Panc1 (cell line): ENCODE results near the gene SEC14L2. TPM values are rescaled to one million over a fixed set of nuclear protein-coding genes. Genes with fewer than 3 reads are reported as not detected.

Experiments
- ATAC-seq: fragments of 200-7000 bp; cut with Tn5 transposase; 2 replicates; pipeline ENCODE4 v1.9.1; 2020; ENCODE audit warnings: mild to moderate bottlenecking, moderate library complexity
- BruUV-seq: library from RNA; stranded (reverse); fragments of 400-500 nt; replicated peaks from 2 replicates; lab custom pipeline; 2021; lab: Mats Ljungman, UMichigan
- CTCF ChIA-PET: fragments of 300-600 bp; sonication (Branson Sonifier 250); formaldehyde crosslinking; loops from one replicate; lab custom pipeline; 2022; ENCODE audit warnings: antibody characterized with exemption; lab: Charles Lee
- POLR2A ChIA-PET: fragments of 300-600 bp; sonication (Branson Sonifier 250); formaldehyde crosslinking; loops from one replicate; lab custom pipeline; 2022; ENCODE audit warnings: antibody characterized with exemption; lab: Charles Lee
- DNase-seq: peaks from one replicate; pipeline ENCODE4 v3.0.0-alpha.2; 2010; ENCODE audit warnings: low read depth, low spot score
- H3K27ac ChIP-seq: 2 replicates; pipeline ENCODE4 v1.5.1; 2011; ENCODE audit warnings: mild to moderate bottlenecking, low read length, inconsistent platforms
- H3K27me3 ChIP-seq: fragments of 200-500 bp; sonication (Bioruptor generic); 2 replicates; pipeline ENCODE4 v1.6.0; 2014; ENCODE audit warnings: low read length, inconsistent platforms; ENCODE audit not compliant: control insufficient read depth, insufficient read depth
- H3K36me3 ChIP-seq: fragments of 200-500 bp; sonication (Bioruptor generic); 2 replicates; pipeline ENCODE4 v1.5.1; 2014; ENCODE audit warnings: inconsistent platforms, mild to moderate bottlenecking, low read length, moderate library complexity; ENCODE audit not compliant: control insufficient read depth, insufficient read depth
- H3K4me1 ChIP-seq: 2 replicates; pipeline ENCODE4 v1.5.1; 2011; ENCODE audit warnings: inconsistent platforms, mild to moderate bottlenecking, low read length, moderate library complexity; ENCODE audit not compliant: control insufficient read depth, insufficient read depth
- H3K4me3 ChIP-seq, 2 experiments: 2 replicates each; pipeline ENCODE4 v1.5.1; 2011 to 2012; ENCODE audit warnings: low read depth in 2 of 2, low read length in 2 of 2, mild to moderate bottlenecking in 2 of 2, inconsistent platforms in 1 of 2, moderate library complexity in 1 of 2
- H3K9me3 ChIP-seq: fragments of 200-500 bp; sonication (Bioruptor generic); 2 replicates; pipeline ENCODE4 v1.5.1; 2014; ENCODE audit warnings: low read depth, mild to moderate bottlenecking, inconsistent platforms, low read length, moderate library complexity; ENCODE audit not compliant: control insufficient read depth, insufficient read depth
- POLR2AphosphoS5 ChIP-seq: IDR thresholded peaks from 2 replicates; pipeline ENCODE4 v1.6.1; 2012; ENCODE audit warnings: mild to moderate bottlenecking, low read depth, low read length, moderate library complexity
- REST ChIP-seq, 2 experiments: IDR thresholded peaks; 2 replicates each; pipeline ENCODE4 v1.6.1; 2011 to 2012; ENCODE audit warnings: low read depth in 2 of 2, control low read depth in 1 of 2, low read length in 1 of 2, mild to moderate bottlenecking in 1 of 2, moderate library complexity in 1 of 2; ENCODE audit not compliant: insufficient read depth in 1 of 2
- SIN3A ChIP-seq: IDR thresholded peaks from 2 replicates; pipeline ENCODE4 v1.6.1; 2012; ENCODE audit warnings: low read depth, mild to moderate bottlenecking, low read length, moderate library complexity, borderline replicate concordance; ENCODE audit not compliant: insufficient read depth
- TCF7L2 ChIP-seq: IDR thresholded peaks from 2 replicates; pipeline ENCODE4 v1.6.1; 2011; ENCODE audit warnings: mild to moderate bottlenecking, low read depth, low read length, inconsistent platforms
- in situ Hi-C: cut with HindIII; loops from 2 replicates; pipeline ENCODE4 v1.10.0; 2016; ENCODE audit warnings: low sequenced_read_pairs, low pct_unique_long_range_greater_than_20kb
- intact Hi-C: fragments of 100-400 bp; cut with micrococcal nuclease; formaldehyde crosslinking; loops from one replicate; pipeline ENCODE4 v1.10.0; 2022; ENCODE audit not compliant: unreplicated experiment
- total RNA-seq: library from RNA; stranded (reverse); gene quantifications from one replicate; pipeline ENCODE4 v1.2.1, GENCODE V29; 2021; ENCODE audit not compliant: unreplicated experiment
- TF ChIP-seq, protein P1 (sequence below): fragments of 450-650 bp; IDR thresholded peaks from 2 replicates; pipeline ENCODE4 v1.5.1; 2017; ENCODE audit warnings: mild to moderate bottlenecking

Gene SEC14L2
- total RNA-seq, 1 experiment from 2014 or later = 10.7 TPM

DNA sequence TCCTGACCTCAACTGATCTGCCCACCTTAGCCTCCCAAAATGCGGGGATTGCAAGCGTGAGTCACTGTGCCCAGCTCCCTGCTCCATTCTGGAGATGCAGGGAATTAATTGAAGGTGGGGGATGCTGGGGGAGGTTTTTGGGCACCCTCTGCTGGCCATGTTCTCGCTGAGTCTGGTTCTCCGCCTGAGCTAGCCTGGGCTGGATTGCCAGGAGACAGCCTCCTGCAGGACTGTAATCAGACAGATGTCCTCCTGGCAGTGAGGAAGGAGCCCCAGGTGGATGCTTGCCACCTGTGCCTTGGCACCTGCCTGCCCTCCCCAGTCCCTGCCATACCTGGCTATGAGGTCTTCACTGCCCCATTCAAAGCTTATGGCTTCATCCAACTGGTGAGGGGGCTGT is 34.1 kb downstream of the SEC14L2 start:
- H3K9me3 ChIP-seq = no peaks in the 10 kb centered on the region
- ATAC-seq (no peak), DNase-seq (no peak)
- no peak overlapping the region for H3K27ac ChIP-seq
- no TSS peak for BruUV-seq
- TF ChIP-seq SIN3A = no peak
- TF ChIP-seq, protein P1, sequence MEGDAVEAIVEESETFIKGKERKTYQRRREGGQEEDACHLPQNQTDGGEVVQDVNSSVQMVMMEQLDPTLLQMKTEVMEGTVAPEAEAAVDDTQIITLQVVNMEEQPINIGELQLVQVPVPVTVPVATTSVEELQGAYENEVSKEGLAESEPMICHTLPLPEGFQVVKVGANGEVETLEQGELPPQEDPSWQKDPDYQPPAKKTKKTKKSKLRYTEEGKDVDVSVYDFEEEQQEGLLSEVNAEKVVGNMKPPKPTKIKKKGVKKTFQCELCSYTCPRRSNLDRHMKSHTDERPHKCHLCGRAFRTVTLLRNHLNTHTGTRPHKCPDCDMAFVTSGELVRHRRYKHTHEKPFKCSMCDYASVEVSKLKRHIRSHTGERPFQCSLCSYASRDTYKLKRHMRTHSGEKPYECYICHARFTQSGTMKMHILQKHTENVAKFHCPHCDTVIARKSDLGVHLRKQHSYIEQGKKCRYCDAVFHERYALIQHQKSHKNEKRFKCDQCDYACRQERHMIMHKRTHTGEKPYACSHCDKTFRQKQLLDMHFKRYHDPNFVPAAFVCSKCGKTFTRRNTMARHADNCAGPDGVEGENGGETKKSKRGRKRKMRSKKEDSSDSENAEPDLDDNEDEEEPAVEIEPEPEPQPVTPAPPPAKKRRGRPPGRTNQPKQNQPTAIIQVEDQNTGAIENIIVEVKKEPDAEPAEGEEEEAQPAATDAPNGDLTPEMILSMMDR = no peak; the same call in 1 of the 2 replicates
- TF ChIP-seq TCF7L2 = no peak
- TF ChIP-seq REST (IDR thresholded peaks at IDR 0.05; ENCODE audit: insufficient read depth in 1 of 2, low read depth in 2 of 2, low read length in 1 of 2) = no peak
- no peak for TF ChIP-seq POLR2AphosphoS5
- intact Hi-C loops = no loop called here
- H3K36me3 ChIP-seq = peaks cover under 1% of the 10 kb centered on the region; the same call in 1 of the 2 replicates
- no peaks in the 10 kb centered on the region for H3K27me3 ChIP-seq
- POLR2A ChIA-PET = no interaction called here
- CTCF ChIA-PET = no interaction called here
- H3K4me3 ChIP-seq = no peak overlapping the region
- in situ Hi-C loops = no loop called here
- H3K4me1 ChIP-seq = no peaks in the 10 kb centered on the region

DNA sequence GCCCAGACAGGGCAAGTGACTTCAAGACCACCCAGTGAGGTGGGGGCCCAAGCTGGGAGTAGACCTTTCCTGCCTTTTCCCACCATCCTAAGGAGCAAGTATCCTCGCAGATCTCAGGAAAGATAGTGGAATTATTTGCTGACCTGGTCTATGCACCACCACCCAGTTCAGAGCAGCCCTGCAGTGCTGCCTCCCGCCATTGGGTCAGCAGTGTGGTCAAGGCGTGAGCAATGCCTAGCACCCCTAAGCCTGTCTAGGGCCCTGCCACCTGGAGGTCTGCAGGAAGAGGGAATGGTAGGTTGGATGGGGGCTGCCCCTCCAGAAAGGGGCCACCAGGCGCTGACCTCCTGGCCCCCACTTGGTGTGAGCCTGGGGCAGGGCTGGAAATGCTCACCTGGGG is 35.3 kb downstream of the SEC14L2 start:
- Histone ChIP-seq H3K9me3 (no peaks in the 10 kb centered on the region), H3K4me3 (no peak overlapping the region), H3K4me1 (no peaks in the 10 kb centered on the region), H3K27ac (no peak overlapping the region), H3K27me3 (no peaks in the 10 kb centered on the region), H3K36me3 (peaks cover 2% of the 10 kb centered on the region; the same call in 1 of the 2 replicates)
- in situ Hi-C loops = no loop called here
- POLR2A ChIA-PET = no interaction called here
- ATAC-seq = no peak
- DNase-seq = no peak
- TF ChIP-seq POLR2AphosphoS5 = no peak
- TF ChIP-seq REST (IDR thresholded peaks at IDR 0.05; ENCODE audit: insufficient read depth in 1 of 2, low read depth in 2 of 2, low read length in 1 of 2) = no peak
- TF ChIP-seq, protein P1 = no peak
- TF ChIP-seq SIN3A = no peak
- no peak for TF ChIP-seq TCF7L2
- CTCF ChIA-PET = no interaction called here
- intact Hi-C loops = no loop called here
- no TSS peak for BruUV-seq
